Tibial nerve (tissue), 4 donors: ENCODE results near the gene ADI1.

Experiments
- EP300 ChIP-seq, 2 donors: sonication (generic); formaldehyde crosslinking; IDR thresholded peaks; one replicate each; pipeline ENCODE4 v1.6.1; 2017; ENCODE audit warnings: antibody characterized with exemption in 2 of 2, mild to moderate bottlenecking in 1 of 2
- TF ChIP-seq, protein P1 (sequence below), 5 experiments: fragments of 200-600 bp in 3 of 5; fragments of 450-650 bp in 2 of 5; sonication (generic) in 3 of 5; IDR thresholded peaks; one replicate each; pipeline ENCODE4 v1.5.1; 2016 to 2019; ENCODE audit warnings: antibody characterized with exemption in 5 of 5, mild to moderate bottlenecking in 3 of 5, moderate library complexity in 2 of 5

DNA sequence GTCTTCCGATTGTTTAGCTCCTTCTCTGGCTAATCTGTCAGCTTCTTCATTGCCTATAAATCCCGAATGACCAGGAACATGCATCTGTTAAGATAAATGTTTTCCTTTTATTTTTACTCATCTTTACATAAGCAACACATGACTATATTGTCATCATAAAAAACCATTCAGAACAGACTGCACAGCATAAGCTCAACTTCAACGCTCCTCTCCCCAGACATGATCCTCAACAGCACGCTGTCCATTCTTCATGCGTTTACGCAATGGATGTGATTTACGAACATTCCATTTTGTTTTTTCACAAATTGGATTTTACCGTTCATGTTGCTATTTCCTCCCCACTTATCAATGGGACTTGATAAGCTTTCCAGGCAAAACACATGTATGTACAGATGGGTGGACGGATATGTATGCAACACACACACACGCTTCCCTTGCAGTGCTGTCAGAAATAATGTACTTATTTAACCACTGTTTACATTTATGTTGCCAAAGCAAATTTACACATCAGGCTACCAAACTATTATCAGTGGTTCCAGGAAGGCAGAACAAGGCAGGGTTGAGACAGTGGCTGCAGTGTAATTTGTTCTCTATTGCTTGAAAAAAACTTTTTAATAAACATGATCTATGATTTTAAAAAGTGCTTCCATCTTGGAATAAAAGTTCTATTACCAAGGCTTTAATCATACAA is 26.6 kb upstream of the ADI1 start:
- TF ChIP-seq, protein P1, sequence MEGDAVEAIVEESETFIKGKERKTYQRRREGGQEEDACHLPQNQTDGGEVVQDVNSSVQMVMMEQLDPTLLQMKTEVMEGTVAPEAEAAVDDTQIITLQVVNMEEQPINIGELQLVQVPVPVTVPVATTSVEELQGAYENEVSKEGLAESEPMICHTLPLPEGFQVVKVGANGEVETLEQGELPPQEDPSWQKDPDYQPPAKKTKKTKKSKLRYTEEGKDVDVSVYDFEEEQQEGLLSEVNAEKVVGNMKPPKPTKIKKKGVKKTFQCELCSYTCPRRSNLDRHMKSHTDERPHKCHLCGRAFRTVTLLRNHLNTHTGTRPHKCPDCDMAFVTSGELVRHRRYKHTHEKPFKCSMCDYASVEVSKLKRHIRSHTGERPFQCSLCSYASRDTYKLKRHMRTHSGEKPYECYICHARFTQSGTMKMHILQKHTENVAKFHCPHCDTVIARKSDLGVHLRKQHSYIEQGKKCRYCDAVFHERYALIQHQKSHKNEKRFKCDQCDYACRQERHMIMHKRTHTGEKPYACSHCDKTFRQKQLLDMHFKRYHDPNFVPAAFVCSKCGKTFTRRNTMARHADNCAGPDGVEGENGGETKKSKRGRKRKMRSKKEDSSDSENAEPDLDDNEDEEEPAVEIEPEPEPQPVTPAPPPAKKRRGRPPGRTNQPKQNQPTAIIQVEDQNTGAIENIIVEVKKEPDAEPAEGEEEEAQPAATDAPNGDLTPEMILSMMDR (IDR thresholded peaks at IDR 0.05), result no peak
- no peak for TF ChIP-seq EP300 (IDR thresholded peaks at IDR 0.05)
